ENCODE results near the gene CRB3.
"Not testable (repeated sequence)": the region's sequence is repeated elsewhere in the genome, so short reads cannot be mapped to it uniquely, and the experiment has no call there.

CRB3 gene

DNA sequence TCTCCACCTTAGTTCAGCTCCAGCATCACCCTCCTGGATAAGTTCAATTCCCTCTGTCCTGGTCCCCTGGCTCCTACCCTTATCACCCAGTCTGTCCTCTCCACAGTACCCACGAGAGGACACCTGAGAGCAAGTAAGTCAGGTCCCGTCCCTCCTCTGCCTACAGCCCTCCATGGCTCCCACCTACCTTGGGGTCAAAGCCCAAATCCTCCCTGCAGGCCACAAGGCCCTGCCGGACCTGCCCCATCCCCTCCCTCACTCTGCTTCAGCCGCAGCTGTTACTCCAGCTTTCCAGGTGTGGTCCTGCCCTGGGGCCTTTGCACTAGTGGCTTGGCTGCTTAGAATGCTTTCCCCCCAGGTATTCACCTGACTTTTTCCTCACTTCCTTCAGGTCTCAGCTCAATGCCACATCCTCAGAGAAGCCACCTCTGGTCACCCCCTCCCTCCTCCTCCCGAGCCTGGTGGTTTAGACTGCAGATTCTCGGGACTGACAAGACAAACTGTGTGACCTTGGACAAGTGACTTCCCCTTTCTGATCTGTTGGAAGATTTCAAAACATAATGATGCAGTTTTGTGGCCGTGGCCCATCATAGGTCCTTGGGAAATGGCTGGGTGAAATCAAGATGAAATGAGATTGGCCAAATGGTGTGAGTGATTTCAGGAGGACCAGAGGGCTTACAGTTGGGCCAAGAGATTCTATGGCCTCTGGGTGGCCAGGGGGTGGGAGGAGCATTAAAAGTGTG is 34.4 kb downstream of the CRB3 start:
- DNase-seq, result no peak

GRCh38 chr19:6499052-6499790 is 35.1 kb downstream of the CRB3 start:
- no peak for DNase-seq

- no peak for DNase-seq
Measured at GRCh38 chr19:6500837-6501739, 37.0 kb downstream of the CRB3 start.

DNA sequence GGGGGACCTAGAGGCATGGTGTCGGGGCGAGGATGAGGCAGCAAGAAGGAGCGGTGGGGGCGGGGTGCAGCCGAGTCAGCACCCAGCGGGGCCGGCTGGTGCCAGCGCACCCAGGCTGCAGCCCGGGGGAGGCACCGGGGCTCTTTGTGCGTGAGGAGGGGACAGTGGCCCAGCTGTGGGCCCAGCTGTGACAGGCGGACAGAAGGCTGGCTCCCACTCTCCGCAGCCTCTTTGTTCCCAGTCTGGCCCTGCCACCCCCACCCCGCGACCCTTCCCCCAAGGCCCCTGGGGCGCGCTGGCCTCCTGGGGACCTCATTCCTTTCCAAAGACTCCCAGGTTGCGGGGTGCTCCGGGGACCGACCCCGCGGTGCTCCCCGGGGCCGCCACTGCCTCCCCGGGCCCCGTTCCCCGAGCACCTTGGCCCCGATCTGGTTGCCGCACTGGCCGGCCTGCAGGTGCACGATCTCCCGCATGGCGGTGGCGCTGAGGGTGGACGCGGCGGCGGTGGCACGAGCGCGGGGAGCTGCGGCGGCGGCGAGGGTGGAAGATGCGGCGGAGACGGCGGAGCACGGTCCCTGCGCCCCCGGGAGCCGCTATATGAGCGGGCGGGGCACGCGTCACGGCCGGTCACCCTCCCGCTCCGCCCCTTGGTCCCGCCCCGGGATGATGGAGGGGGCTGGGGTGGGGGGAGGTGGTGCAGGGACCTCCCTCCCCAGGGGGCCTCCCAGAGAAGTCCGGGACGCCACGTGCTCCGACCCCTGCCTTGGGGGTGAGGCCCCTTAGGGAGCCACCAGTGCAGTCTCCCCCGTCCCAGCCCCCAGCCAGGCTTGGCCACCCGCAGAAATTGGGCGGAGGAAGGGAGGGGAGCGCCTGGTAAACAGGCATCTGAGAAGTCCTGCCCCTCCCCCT is 37.9 kb downstream of the CRB3 start, which contains the start of gene TUBB4A:
TSS of gene TUBB4A (minus strand) at position 570 of the 909 bp plus-strand sequence. CDS start at position 473, 97 bp downstream.
- no peak for DNase-seq

DNA sequence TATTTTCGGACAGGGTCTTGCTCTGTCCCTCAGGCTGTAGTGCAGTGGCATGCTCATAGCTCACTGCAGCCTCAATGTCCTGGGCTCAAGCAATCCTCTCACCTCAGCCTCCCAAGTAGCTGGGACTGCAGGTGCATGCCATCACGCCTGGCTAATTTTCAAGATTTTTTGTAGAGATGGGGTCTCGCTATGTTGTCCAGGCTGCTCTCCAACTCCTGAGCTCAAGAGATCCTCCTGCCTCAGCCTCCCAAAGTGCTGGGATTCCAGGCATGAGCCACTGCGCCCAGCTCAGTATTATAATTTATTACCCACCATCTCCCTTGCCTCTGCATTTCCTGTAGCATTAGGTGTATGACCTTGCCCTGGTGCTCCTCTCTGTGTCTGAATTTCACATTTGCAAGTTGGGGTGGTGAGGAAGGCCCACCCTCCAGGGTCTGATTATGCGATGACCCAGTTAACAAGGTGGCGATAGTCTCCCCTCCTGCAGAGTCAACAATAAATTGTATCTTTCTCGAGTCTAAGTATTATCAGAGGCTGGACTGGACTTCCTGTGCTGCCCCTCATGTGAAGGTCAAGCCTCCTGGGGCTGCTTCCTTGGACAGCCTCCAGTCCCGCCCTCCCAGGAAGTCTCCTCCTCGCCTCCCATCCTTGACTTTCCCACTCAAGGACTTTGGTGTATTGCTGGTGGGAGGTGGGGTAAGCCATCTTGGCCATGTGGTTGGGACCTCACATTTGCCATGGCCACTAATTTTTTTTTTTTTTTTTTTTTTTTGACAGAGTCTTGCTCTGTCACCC is 39.5 kb downstream of the CRB3 start:
- DNase-seq, result no peak

GRCh38 chr19:6508028-6508771 is 44.1 kb downstream of the CRB3 start:
- not testable (repeated sequence) for DNase-seq

DNA sequence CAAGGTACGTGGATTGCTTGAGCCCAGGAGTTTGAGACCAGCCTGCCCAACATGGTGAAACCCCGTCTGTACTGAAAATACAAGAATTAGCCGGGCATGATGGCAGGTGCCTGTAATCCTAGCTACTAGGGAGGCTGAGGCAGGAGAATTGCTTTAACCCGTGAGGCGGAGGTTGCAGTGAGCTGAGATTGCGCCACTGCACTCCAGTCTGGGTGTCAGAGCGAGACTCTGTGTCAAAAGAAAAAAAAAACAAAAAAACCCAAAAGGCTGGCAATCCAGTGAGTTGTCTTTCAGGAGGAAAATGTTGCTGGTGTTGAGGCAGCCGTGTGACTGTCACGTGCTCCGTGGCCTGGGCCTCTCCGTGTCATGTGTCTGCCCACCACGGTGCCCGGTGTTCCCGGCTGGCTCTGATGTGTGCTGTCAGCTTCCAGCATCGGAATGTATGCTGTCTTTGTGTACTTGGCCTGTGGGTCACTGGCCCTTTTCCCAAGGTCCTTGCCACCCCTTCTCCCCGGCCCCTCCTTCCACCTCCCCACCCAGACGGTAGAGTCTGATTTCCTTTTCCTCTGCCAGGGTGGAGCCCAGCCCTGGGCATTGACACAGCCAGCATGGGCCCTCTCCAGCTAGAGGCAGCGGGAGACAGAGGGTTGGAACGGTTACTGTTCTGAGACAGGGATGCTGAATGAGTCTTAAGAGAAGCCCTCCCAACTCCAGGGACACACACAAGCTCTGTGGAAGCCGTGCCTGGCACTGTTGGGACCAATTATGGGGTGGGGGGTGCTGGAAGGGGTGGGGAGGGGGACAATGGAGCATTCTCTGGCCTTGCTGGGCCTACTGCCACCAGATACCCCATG is 45.3 kb downstream of the CRB3 start:
- no peak for DNase-seq

- DNase-seq, result no peak
Measured at GRCh38 chr19:6510618-6511017, 46.5 kb downstream of the CRB3 start.

- no peak for DNase-seq
Measured at GRCh38 chr19:6514089-6514488, 50.0 kb downstream of the CRB3 start.

- DNase-seq, result no peak
Measured at GRCh38 chr19:6514926-6515544, 51.0 kb downstream of the CRB3 start.

DNA sequence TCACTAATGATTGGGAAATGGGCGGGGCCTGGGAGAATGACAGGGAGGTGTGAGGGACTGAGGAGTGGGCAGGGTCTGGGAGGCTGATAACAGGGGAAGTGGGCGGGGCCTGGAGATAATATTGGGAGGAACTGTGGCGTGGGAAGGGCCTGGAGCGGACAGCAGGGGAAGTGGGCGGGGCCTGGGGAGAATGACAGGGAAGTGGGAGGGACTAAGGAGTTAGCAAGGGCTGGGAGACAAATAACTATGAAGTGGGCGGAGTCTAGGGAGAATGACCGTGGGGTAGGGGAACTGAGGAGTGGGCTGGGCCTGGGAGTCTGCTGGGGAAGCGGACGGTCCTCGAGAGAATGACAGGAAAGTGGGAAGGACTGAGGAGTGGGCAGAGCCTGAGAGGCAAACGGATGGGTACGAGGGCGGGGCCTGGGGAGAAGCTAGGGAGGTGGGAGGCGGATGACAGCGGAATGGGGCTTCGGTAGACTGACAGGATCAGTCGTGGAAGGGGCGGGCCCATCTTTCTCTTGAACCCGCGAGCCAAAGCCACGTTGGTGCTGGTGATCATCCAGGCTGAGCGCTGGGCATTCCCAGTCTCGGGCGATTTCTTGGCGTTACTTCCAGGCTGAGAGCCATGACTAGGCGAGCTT is 52.1 kb downstream of the CRB3 start:
- no peak for DNase-seq

Measured in COR-L47 (cell line).